Cortex of kidney (tissue), 1 donor: ENCODE data around the gene DLK1.

Experiments used
- DNase-seq: peaks from one replicate; lab custom pipeline; 2025; lab: John Stamatoyannopoulos, UW

The DLK1 gene

DNA sequence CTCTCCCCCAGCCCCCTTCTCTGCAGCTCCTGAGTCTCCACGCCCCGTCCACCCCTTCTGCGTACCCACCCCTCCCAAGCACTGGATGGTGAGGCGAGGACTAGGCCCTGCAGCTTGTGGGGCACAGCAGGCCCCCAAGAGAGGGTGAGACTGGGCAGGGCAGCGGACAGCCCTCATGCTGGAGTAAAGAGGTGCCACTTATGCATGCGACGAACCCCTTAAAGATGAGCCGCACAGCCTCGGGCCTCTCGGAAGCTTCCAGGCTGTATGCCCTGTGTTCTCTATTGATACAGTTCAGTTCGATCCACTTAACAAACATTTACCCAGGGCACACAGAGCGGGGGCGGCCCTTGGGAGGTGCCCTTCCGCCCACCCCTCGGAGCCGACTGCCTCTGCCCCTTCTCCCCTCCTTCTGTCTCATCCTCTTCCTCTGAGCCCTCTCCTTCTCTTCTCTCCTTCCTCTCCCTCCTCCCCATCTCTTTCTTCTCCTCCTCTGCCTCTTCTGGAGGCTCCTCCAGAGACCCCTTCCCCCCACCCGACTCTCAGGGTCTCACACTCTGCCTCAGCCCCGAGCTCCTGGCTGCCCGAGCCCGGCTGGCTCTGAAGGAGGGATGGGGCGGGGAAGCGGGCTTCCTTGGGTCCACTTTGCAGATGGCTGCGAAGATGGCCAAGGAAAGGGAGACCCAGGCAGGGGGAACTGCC, 32.7 kb upstream of the DLK1 start:
- no peak for DNase-seq

DNA sequence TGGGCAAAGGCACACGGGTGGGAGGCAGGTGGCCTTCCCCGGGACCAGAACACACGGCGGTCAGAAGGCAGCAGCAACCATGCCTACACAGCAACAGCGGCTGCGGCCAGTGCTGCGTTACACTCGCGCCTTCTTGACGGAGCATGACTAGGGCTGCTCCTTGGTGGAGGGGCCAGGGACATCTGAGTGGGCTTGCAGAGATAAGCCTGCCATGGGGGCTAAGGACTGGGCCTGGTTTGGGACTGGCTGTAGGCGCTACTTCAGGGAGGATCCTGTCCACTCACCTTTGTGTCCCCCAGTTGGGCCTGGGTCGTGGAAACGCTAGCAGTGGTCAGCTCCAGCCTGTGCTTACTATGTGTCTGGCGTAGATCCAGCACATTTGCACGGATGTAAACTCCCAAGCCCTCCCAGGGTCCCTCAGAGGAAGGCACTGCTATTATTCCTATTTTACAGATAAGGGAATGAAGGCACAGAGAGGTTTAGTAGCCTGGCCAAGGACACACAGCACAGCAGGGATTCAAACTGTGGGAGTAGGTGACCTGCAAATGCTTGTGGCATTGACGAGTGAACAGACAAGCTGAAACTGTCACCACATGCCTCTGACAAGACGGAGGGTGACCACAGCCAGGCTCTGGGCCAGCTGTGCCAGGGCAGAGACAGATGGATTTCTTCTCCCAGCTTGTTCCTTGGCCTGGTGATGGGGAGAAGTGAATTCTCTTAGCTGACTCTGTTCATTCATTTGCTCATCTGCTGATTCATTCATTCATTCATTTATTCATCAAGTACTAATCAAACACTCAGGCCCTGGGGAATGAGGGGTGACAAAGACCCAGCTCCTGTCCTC, 31.9 kb upstream of the DLK1 start:
- DNase-seq, result no peak

GRCh38 chr14:100695423-100695738, 31.3 kb upstream of the DLK1 start:
- DNase-seq, result no peak

DNA sequence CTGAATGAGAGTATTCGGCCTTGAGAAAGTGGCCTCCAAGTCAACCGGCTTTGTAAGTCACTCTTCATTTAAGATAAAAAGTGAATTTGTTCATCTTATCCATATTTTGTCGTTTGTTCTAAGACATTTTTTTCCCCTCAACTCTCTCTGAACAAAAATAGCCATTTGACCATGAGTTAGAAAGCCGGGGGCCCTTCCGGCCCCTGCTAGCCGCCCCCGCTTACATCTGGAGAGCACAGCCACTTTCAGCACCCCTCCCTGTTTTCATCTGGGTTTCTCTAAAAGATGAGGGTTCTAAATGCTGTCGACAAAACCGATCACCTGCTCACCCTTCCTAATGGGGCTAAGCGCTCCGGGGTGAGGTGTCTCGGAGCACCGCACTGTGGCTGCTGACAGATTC, 30.7 kb upstream of the DLK1 start:
- no peak for DNase-seq

DNA sequence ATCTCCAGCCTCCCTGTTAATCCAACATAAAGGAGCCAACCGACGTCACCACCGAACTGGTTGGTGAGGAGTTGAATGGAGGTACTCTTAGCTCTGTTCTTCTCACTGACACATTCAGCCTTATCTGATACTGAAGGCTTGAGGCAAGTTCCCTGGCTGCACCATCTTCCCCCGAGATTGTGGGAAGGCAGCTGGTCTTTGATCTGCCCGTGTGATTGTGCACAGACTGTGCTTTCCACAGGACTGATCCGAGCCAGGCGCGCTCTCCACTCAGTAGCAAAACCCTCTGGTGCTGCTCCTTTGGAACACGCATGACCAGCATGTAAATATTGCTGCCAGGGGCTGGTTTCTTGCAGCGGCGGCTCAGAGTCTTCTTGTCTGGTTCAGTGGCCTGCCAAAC, 30.1 kb upstream of the DLK1 start:
- no peak for DNase-seq

DNA sequence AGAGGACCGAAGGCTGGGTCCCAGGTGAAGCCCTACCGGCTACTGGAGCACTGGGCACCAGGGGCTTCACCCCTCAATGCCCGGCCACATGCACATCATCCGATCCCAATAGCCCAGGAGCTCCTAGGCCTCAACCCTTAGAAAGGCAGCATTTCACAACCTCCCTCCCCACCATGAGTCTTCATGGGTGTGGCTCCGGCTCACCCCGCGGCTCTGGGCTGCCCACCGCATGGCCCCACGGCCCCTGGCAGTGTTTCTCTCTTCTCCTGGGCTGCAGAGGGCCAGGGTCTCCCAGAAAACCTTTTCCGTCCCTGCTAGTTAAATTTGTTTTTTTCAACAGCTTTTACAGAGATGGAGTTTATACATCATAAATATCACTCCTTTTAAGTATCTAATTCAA, 28.6 kb upstream of the DLK1 start:
- no peak for DNase-seq

- no peak for DNase-seq
Observed at GRCh38 chr14:100698666-100699448, 27.8 kb upstream of the DLK1 start.

GRCh38 chr14:100701314-100701713, 25.4 kb upstream of the DLK1 start:
- DNase-seq, result no peak

DNA sequence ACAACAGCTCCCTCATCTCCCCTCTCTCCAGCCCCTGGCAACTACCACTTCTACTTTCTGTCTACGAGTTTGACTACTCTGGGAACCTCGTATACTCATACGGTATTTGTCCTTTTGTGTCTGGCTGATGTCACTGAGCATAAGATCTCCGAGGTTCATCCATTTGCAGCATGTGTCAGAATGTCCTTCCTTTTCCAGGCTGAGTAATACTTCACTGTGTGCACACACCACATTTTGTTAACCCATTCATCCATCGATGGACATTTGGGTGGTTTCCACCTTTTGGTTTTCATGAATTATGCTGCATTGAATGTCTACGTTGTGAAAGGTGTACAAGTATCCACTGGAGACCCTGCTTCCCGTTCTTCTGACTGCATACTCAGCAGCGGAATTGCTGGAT, 24.1 kb upstream of the DLK1 start:
- no peak for DNase-seq

DNA sequence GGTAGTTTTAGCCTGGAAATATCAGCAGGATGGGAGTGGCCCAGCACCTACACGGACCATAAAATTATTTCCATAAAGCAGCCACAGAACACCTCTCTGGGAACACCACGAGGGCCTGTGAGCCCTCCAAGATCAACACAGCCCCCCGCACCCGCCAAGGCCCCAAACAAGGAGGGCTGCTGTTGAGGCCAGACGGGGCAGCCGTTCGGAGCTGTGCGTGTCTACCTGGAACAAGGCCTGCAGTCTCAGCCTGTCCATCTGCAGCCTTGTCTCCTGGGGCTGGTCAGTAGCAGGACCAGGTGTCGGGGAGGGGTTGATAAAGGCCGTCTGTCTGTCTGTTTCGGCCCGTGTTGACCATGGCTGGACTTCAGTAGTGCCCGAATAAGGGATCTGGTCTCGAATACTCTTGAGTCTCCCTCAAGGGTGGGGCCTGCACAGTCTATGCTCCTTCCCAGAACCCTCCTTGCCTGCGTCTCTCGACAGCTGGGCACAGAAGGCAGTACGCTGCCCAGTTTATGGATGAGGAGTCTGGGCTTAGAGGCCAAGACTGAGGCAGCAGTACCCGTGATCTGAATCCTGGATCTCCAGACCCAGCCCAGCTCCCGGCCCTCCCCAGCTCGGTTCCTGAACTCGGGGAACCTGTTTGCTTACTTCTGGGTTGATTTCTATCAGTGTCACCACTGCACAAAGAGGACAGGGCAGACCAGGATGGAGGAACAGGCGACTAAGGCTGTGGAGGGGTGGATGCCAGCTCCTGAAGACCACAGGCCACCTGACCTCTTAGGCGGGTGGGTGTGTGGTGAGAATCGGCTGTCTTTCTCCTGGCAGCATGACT, 23.1 kb upstream of the DLK1 start:
- no peak for DNase-seq

GRCh38 chr14:100706200-100706599, 20.5 kb upstream of the DLK1 start:
- DNase-seq, result no peak

DNA sequence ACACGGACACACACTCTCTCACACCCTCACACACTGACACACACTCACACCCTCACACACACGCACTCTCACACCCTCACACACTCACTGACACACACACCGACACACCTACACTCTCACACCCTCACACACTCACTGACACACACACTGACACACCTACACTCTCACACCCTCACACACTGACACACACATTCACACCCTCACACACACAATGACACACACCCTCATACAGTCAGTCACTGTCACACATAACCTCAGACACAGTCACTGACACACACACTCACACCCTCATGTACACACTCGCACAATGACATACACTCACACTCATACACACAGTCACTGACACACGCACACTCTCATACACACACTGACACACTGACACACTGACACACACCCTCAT, 19.8 kb upstream of the DLK1 start:
- no peak for DNase-seq

GRCh38 chr14:100708425-100709288, 18.0 kb upstream of the DLK1 start:
- no peak for DNase-seq

DNA sequence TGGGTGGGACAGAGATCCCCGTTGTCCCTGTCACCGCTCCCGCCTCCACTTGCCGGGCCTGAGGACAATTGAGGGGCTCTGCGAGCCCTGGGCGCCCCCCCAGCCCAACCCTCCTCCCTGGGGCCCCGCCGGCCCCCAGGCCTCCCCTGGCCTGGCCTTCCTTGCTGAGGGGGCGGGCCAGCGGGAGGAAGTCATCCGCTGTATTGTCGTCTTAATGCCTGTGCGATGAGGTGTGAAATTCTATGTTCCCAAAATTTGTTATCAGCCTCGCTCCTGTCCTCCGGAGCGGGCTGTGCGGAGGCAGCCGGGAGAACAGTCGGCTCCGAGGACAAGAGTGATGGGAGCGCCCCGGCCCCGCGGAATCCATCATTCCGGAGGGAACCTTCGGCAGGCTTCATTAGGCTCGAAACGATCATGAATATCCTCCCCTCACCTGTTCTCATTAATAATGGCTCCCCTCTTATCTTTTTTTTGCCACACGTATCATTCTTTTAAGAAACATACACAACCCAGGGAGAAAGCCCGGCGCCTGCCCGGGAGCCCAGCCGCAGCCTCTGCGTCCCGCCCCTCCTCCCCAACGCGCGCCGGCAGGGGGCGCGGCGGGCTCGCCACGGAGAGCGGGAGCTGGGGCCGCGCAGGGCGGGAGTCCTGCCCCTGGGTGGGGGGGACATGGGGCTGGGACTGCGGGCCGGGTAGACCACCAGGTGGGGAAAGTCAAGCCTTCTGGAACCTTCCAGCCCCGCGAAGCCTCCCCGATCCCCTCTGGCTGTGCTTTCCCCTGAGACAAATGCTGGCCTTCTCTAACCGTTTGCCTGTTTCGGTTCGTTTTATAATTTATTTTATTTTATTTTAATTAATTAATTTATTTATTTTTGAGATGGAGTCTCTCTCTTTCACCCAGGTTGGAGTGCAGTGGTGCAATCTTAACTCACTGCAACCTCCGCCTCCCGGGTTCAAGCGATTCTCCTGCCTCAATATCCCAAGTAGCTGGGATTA, 17.1 kb upstream of the DLK1 start:
- no peak for DNase-seq

GRCh38 chr14:100710391-100710790, 16.3 kb upstream of the DLK1 start:
- no peak for DNase-seq

- no peak for DNase-seq
Observed at GRCh38 chr14:100710826-100711462, 15.7 kb upstream of the DLK1 start.

DNA sequence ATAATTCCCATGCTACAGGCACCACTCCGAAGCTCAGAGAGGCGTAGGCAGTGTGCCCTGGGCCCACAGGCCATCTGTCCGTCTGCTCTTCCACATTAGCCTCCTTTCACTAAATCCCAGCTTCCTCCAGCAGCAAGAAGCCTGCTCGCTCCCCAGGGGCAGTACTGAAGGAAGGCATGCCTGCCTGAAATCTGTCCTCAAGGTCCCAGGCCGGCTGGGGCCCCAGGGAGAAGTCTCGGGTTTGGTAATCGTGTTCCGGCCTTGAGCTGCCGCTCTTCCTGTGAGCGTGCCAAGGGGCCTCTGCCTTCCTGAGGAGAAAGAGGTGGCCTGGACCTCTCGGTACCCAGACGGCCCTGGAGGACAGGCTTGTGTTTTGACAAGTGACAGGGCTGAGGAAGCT, 15.2 kb upstream of the DLK1 start:
- no peak for DNase-seq

- no peak for DNase-seq
Observed at GRCh38 chr14:100712490-100712889, 14.2 kb upstream of the DLK1 start.

DNA sequence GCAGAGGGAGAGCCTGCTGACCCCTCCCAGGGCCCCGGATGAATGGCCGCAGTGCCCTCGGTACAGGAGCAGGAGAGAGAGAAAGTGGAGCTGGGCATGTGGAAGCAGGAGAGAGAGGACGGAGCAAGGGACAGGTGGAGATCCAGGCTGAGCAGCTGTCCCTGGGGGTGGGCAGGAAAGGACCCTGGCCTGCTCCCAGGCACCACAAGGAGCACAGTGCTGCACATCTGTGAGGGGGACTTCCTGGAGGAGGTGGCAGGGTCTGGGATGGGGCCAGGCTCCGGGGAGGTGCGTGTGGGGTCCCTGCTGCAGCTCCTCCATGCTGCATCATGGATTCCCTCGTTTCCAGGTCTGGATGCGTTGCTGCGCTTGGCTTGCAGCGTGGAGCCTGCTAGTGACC, 13.0 kb upstream of the DLK1 start:
- no peak for DNase-seq
